GM12878 (cell line): ENCODE results near the gene CCDC43. TPM values are rescaled to one million over a fixed set of nuclear protein-coding genes. Genes with fewer than 3 reads are reported as not detected.

Experiments
- ATAC-seq: fragments of 200-7000 bp; cut with Tn5 transposase; 3 replicates; pipeline ENCODE4 v1.9.1; 2020; ENCODE audit warnings: mild to moderate bottlenecking, moderate library complexity
- BruUV-seq: library from RNA; stranded (reverse); fragments of 400-500 nt; replicated peaks from 2 replicates; lab custom pipeline; 2021; lab: Mats Ljungman, UMichigan
- CTCF ChIA-PET: fragments of 300-600 bp; sonication (Branson Sonifier 250); formaldehyde crosslinking; extraction: SDS; loops from one replicate; lab custom pipeline; 2021; ENCODE audit warnings: inconsistent platforms; lab: Yijun Ruan, JAX
- POLR2A ChIA-PET: fragments of 350-600 bp; formaldehyde crosslinking; extraction: SDS; loops from one replicate; lab custom pipeline; 2021; ENCODE audit warnings: inconsistent platforms; lab: Charles Lee
- RAD21 ChIA-PET: fragments of 300-600 bp; sonication (Branson Sonifier 250); formaldehyde crosslinking; loops from one replicate; lab custom pipeline; 2023; ENCODE audit warnings: antibody characterized with exemption; ENCODE audit not compliant: unreplicated experiment; lab: Charles Lee
- SMC1A ChIA-PET: fragments of 300-600 bp; sonication (Branson Sonifier 250); formaldehyde crosslinking; loops from one replicate; lab custom pipeline; 2023; ENCODE audit not compliant: unreplicated experiment, uncharacterized antibody; lab: Charles Lee
- DNase-seq: peaks from one replicate; pipeline ENCODE4 v3.0.0-alpha.2; 2011; ENCODE audit warnings: low read depth, low spot score
- FAIRE-seq: peaks from 3 replicates; lab custom pipeline; 2011; peaks lifted over from hg19 to GRCh38; lab: Jason Lieb, UNC
- H2AFZ ChIP-seq: 2 replicates; pipeline ENCODE4 v1.6.0; 2011; ENCODE audit warnings: low read depth, low read length, control low read depth; ENCODE audit not compliant: control insufficient read depth
- H3K27ac ChIP-seq: 2 replicates; pipeline ENCODE4 v1.5.1; 2011; ENCODE audit warnings: control low read depth; ENCODE audit not compliant: control insufficient read depth, insufficient read depth
- H3K27me3 ChIP-seq, 2 experiments: replicated peaks in 1 of 2; 2 replicates each; pipeline versions ENCODE4 v1.6.0 to v1.6.1; 2011; ENCODE audit warnings: low read length in 1 of 2; ENCODE audit not compliant: control insufficient read depth in 2 of 2, insufficient read depth in 2 of 2
- H3K36me3 ChIP-seq, 2 experiments: 2 replicates each; pipeline ENCODE4 v1.5.1; 2011; ENCODE audit warnings: low read length in 1 of 2; ENCODE audit not compliant: control insufficient read depth in 2 of 2, insufficient read depth in 2 of 2
- H3K4me1 ChIP-seq: 2 replicates; pipeline ENCODE4 v1.6.1; 2011; ENCODE audit warnings: mild to moderate bottlenecking, low read length, moderate library complexity, mixed read lengths; ENCODE audit not compliant: control insufficient read depth, insufficient read depth
- H3K4me2 ChIP-seq: 2 replicates; pipeline ENCODE4 v1.6.0; 2011; ENCODE audit warnings: control low read depth; ENCODE audit not compliant: control insufficient read depth, insufficient read depth
- H3K4me3 ChIP-seq: fragments of 200-600 bp; sonication (generic); 2 replicates; pipeline ENCODE4 v1.5.1; 2016
- H3K79me2 ChIP-seq: 2 replicates; pipeline ENCODE4 v1.6.0; 2011; ENCODE audit warnings: low read length; ENCODE audit not compliant: control insufficient read depth, insufficient read depth
- H3K9ac ChIP-seq: 2 replicates; pipeline ENCODE4 v1.8.0; 2011; ENCODE audit warnings: low read length, control low read depth, mixed read lengths; ENCODE audit not compliant: control insufficient read depth, insufficient read depth
- H3K9me3 ChIP-seq: replicated peaks from 3 replicates; pipeline ENCODE4 v1.5.1; 2011; ENCODE audit warnings: mild to moderate bottlenecking, low read length; ENCODE audit not compliant: control insufficient read depth, insufficient read depth
- H4K20me1 ChIP-seq: 2 replicates; pipeline ENCODE4 v1.6.0; 2011; ENCODE audit not compliant: control insufficient read depth, insufficient read depth
- CBFB ChIP-seq: IDR thresholded peaks from 2 replicates; pipeline ENCODE4 v1.6.1; 2016; ENCODE audit warnings: antibody characterized with exemption, low read depth
- CEBPZ ChIP-seq: fragments of 150-350 bp; IDR thresholded peaks from 2 replicates; pipeline ENCODE4 v1.6.1; 2016; ENCODE audit warnings: low read depth, low read length
- EP300 ChIP-seq, 2 experiments: fragments of 150-350 bp in 1 of 2; IDR thresholded peaks; 2 replicates each; pipeline ENCODE4 v1.6.1; 2011 to 2012; ENCODE audit warnings: low read depth in 2 of 2, low read length in 2 of 2, borderline replicate concordance in 1 of 2, improper control_type of control experiment in 1 of 2, inconsistent platforms in 1 of 2; ENCODE audit not compliant: control insufficient read depth in 1 of 2
- HDAC6 ChIP-seq: fragments of 200-600 bp; sonication (generic); IDR thresholded peaks from one replicate; pipeline ENCODE4 v1.8.0; 2017; ENCODE audit warnings: antibody characterized with exemption; ENCODE audit not compliant: unreplicated experiment
- HSF1 ChIP-seq: fragments of 150-350 bp; IDR thresholded peaks from 2 replicates; pipeline ENCODE4 v1.6.1; 2014; ENCODE audit warnings: mild to moderate bottlenecking, low read depth, low read length
- IKZF1 ChIP-seq: fragments of 450-650 bp; conservative IDR thresholded peaks from 2 replicates; pipeline ENCODE4 v1.6.1; 2017; ENCODE audit warnings: antibody characterized with exemption, mild to moderate bottlenecking
- MEF2B ChIP-seq: fragments of 450-650 bp; IDR thresholded peaks from 2 replicates; pipeline ENCODE4 v1.6.1; 2018; ENCODE audit warnings: mild to moderate bottlenecking, moderate library complexity; ENCODE audit not compliant: partially characterized antibody, poor library complexity, severe bottlenecking
- NFIC ChIP-seq: IDR thresholded peaks from 2 replicates; pipeline ENCODE4 v1.6.1; 2012; ENCODE audit warnings: low read depth, mild to moderate bottlenecking, inconsistent platforms, low read length, moderate library complexity
- POU2F2 ChIP-seq: IDR thresholded peaks from 3 replicates; pipeline ENCODE4 v1.6.1; 2011; ENCODE audit warnings: low read depth, mild to moderate bottlenecking, low read length, borderline replicate concordance
- RCOR1 ChIP-seq: conservative IDR thresholded peaks from 2 replicates; pipeline ENCODE4 v1.6.1; 2012; ENCODE audit warnings: low read depth, low read length, improper control_type of control experiment
- SRF ChIP-seq, 2 experiments: IDR thresholded peaks; 2 replicates each; pipeline ENCODE4 v1.6.1; 2011; ENCODE audit warnings: low read depth in 2 of 2, low read length in 2 of 2, mild to moderate bottlenecking in 1 of 2, moderate library complexity in 1 of 2
- SUPT20H ChIP-seq: IDR thresholded peaks from 2 replicates; pipeline ENCODE4 v1.6.1; 2011; ENCODE audit warnings: low read depth, mild to moderate bottlenecking, low read length, moderate library complexity, borderline replicate concordance; ENCODE audit not compliant: control insufficient read depth
- TCF12 ChIP-seq: IDR thresholded peaks from 2 replicates; pipeline ENCODE4 v1.6.1; 2011; ENCODE audit warnings: low read depth, mild to moderate bottlenecking, low read length
- ZNF207 ChIP-seq: fragments of 450-650 bp; IDR thresholded peaks from 2 replicates; pipeline ENCODE4 v1.6.1; 2014; ENCODE audit warnings: antibody characterized with exemption, mild to moderate bottlenecking, borderline replicate concordance
- WGBS: methylation state at CpG from one replicate; pipeline ENCODE4 v1.1.6; 2016; ENCODE audit warnings: low lambda C conversion rate; ENCODE audit not compliant: insufficient replicate concordance, insufficient coverage; ENCODE audit errors: missing lambda C conversion rate; 5-methylcytosine and 5-hydroxymethylcytosine counted together
- in situ Hi-C: fragments of 300-500 bp; cut with MboI; formaldehyde crosslinking; loops from 9 replicates; pipeline ENCODE4 v1.14.3; 2018; ENCODE audit warnings: mixed read lengths
- intact Hi-C: fragments of 100-400 bp; cut with micrococcal nuclease; formaldehyde crosslinking; loops from one replicate; pipeline ENCODE4 v1.14.2; 2022; ENCODE audit not compliant: unreplicated experiment
- polyA plus RNA-seq, 11 experiments: library from polyadenylated mRNA; depleted of rRNA in 4 of 11; unstranded in 6 of 11; stranded (reverse) in 5 of 11; fragments of >200 nt; fragmentation: Nextera tagmentation in 4 of 11; fragmentation: Illumina TruSeq in 1 of 11; extraction: Ambion mirVana in 4 of 11; extraction: Trizol in 1 of 11; gene quantifications; 1 replicate in 1 of 11; 2 replicates in 10 of 11; pipeline versions ENCODE4 v1.2.1 to v1.2.3, GENCODE V29; 2011 to 2016; ENCODE audit warnings: inconsistent platforms in 2 of 11, missing spikeins in 2 of 11, low read depth in 1 of 11
- total RNA-seq, 4 experiments: library from RNA; depleted of rRNA in 3 of 4; stranded (reverse); fragments of >200 nt in 3 of 4; fragmentation: Illumina TruSeq in 1 of 4; extraction: Trizol in 1 of 4; gene quantifications; 2 replicates each; pipeline versions ENCODE4 v1.2.1 to v1.2.3, GENCODE V29; 2013 to 2021

The CCDC43 gene
- total and polyA plus RNA-seq, 10 of the 15 experiments (the other 5 are each of a cell fraction or from before 2014, with no cell fraction given), result 10.8 to 42.3 (median 24.1) TPM

GRCh38 chr17:44645341-44645740 lies 44.2 kb downstream of the CCDC43 start:
- Histone ChIP-seq H4K20me1 (no peaks in the 10 kb centered on the region), H3K9me3 (no peaks in the 10 kb centered on the region), H3K4me1 (no peaks in the 10 kb centered on the region), H3K9ac (no peak overlapping the region), H3K79me2 (no peaks in the 10 kb centered on the region), H3K36me3 (no peaks in the 10 kb centered on the region), H3K4me2 (no peak overlapping the region), H3K27me3 (no peaks in the 10 kb centered on the region), H2AFZ (no peak overlapping the region), H3K4me3 (no peak overlapping the region), H3K27ac (no peak overlapping the region)
- in situ Hi-C loops, result no loop called here
- TF ChIP-seq CBFB, result no peak
- no peak for TF ChIP-seq NFIC
- TF ChIP-seq TCF12, result no peak
- no peak for TF ChIP-seq SUPT20H
- TF ChIP-seq EP300 (IDR thresholded peaks at IDR 0.05; ENCODE audit: borderline replicate concordance in 1 of 2, control insufficient read depth in 1 of 2, low read depth in 2 of 2, low read length in 2 of 2), result no peak
- no peak for TF ChIP-seq SRF (IDR thresholded peaks at IDR 0.05; ENCODE audit: low read depth in 2 of 2, low read length in 2 of 2)
- TF ChIP-seq IKZF1, result no peak
- no peak for TF ChIP-seq HDAC6
- TF ChIP-seq ZNF207, result no peak
- TF ChIP-seq RCOR1, result no peak
- no peak for TF ChIP-seq HSF1
- no peak for TF ChIP-seq CEBPZ
- no peak for TF ChIP-seq POU2F2
- TF ChIP-seq MEF2B, result no peak
- 75% methylated on average over 11 of the region's 12 CpGs for WGBS
- ATAC-seq (no peak), DNase-seq (no peak), FAIRE-seq (no peak)
- no TSS peak for BruUV-seq
- intact Hi-C loops, result no loop called here
- ChIA-PET SMC1A (no interaction called here), CTCF (interaction anchor here (0.7 kb wide), 1 partner anchor 10 kb away, joined by 3 read pairs; no protein-coding TSS in a partner anchor), RAD21 (no interaction called here), POLR2A (no interaction called here)
